ENCODE data around the gene CEP72. TPM values are rescaled to one million over a fixed set of nuclear protein-coding genes. Genes with fewer than 3 reads are reported as not detected.

Gene CEP72
- total RNA-seq, 1 donor = 5.2 TPM

DNA sequence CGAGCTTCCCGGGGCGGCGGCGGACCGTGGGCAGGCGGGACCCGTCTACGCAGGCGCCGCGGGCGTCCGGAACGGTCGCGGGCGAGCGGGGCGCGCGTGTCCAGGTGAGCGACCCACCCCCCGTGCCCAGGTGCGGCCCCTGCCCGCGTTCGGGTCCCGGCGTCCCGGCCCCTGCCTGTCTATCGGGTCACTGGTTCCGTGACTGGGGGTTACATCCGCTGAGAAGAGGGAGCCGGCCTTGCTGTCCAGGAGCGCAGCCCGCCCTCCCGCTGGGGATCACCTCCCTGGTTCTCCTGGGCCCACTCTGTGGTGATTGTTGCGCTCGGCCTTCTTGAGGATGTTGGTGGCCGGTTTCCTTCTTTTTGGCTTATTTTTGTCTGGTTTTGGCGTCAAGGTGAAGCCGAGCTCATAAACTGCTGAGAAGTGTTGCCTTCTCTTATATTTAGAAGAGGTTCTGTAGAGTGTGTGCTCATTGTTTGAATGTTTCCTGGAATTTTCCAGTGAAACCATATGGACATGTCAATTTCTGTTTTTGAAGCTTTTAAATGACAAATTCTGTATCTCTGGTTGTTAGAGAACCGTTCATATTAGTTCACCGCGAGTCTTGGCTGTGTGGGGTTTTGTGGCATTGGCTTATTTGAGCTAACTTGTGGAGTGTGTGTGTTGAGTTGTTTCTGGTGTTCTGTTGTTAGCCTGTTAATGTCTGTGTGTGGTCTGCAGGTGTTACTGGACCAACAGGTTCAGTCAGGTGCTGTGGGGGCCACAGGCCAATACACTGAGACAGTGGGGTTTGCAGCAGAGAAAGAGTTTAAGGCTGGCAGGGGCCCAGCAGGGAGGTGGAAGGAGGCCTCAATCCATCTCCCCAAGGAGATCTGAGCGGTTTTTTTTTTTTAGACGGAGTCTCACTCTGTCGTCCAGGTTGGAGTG lies 621 bp downstream of the CEP72 start:
- peak; percentile 13 for DNase-seq (ENCODE audit: low read depth)
- TF ChIP-seq, protein P1, sequence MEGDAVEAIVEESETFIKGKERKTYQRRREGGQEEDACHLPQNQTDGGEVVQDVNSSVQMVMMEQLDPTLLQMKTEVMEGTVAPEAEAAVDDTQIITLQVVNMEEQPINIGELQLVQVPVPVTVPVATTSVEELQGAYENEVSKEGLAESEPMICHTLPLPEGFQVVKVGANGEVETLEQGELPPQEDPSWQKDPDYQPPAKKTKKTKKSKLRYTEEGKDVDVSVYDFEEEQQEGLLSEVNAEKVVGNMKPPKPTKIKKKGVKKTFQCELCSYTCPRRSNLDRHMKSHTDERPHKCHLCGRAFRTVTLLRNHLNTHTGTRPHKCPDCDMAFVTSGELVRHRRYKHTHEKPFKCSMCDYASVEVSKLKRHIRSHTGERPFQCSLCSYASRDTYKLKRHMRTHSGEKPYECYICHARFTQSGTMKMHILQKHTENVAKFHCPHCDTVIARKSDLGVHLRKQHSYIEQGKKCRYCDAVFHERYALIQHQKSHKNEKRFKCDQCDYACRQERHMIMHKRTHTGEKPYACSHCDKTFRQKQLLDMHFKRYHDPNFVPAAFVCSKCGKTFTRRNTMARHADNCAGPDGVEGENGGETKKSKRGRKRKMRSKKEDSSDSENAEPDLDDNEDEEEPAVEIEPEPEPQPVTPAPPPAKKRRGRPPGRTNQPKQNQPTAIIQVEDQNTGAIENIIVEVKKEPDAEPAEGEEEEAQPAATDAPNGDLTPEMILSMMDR (IDR thresholded peaks at IDR 0.05; ENCODE audit: insufficient read depth, low read depth, low read length) = no peak
- peak overlapping the region; percentile 83 for H3K4me3 ChIP-seq (ENCODE audit: low read depth, low read length)

DNA sequence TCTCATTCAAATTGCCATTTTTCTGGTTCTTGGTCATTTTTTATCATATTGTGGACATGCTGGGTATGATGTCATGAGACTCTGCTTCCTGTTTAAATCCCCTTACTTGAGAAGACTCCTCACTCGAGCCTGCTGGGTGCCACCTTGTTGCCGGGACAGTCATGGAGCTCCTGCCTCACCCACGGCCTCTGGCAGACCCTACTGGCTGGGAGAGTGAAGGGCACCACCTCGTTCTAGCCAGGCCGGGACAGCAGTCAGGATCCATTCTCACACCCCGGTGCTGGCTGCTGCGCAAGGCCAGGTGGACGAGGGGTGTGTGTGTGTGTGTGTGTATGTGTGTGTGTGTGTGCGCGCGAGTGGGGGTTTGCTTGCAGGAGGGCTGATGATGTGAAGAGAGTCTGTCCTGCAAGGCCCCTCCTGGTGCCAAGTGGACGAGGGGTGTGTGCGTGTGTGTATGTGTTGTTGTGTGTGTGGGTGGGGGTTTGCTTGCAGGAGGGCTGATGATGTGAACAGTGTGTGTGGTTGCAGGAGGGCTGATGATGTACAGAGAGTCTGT lies 4.4 kb downstream of the CEP72 start:
- DNase-seq (ENCODE audit: low read depth) = peak; percentile 17
- TF ChIP-seq, protein P1 (IDR thresholded peaks at IDR 0.05; ENCODE audit: insufficient read depth, low read depth, low read length) = peak; percentile 28
- no peak overlapping the region for H3K4me3 ChIP-seq (ENCODE audit: low read depth, low read length)

DNA sequence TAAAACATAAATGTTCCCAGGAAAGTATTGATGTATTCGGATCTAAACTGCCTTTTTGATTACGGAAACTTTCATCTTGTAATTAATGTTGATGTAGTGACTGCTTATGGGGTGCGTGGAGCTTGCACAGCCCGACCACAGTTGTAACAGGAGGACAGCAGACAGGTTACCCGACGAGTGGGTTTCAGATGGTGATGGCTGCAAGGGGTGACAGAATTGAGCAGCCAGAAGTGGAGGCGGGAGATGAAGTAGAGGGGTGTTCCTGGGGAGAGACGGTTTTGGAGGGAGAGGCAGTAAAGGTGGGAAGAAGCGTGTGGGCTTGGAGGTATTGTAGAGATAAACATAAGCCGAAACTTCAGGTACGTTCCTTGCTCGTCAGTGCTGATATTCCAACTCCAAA lies 5.8 kb downstream of the CEP72 start:
- H3K4me3 ChIP-seq (ENCODE audit: low read depth, low read length) = no peak overlapping the region
- TF ChIP-seq, protein P1 (IDR thresholded peaks at IDR 0.05; ENCODE audit: insufficient read depth, low read depth, low read length) = no peak
- DNase-seq (ENCODE audit: low read depth) = no peak

DNA sequence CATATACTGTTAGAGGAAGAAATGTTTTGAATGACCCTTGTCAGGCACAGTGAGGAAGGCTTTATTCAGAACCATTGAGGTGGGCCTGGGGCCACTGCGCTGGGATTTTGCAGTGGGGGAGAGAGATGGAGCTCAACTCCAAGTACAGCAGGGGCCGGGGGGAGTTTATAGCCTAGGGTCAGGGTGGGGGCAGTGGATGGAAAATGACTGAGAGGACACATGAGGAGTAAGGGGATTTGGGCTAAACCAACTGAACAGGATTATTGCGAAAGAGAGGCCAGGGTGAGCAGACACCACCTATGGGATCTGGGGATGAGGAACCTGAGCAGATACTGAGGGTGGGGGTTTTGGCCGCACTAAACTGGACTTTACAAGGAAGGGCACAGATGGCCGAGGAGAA lies 6.3 kb downstream of the CEP72 start:
- no peak for DNase-seq (ENCODE audit: low read depth)
- H3K4me3 ChIP-seq (ENCODE audit: low read depth, low read length) = no peak overlapping the region
- TF ChIP-seq, protein P1 (IDR thresholded peaks at IDR 0.05; ENCODE audit: insufficient read depth, low read depth, low read length) = no peak

DNA sequence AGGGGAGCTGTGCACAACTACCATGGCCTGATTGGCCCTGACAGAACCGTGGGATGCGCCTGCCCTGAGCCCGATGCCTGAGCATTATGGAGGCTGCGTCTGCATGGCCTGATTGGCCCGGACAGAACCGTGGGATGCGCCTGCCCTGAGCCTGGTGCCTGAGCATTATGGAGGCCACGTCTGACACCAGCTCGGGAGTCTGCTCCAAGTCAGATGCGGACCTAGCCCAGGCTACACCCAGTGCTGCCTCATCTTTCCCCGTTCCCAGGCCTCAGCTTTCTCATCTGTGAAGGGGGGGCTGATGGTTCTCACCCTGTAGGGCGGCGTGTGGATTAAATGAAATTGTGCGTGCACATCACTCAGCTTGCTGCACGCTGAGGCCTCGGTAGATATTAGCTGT lies 7.3 kb downstream of the CEP72 start:
- H3K4me3 ChIP-seq (ENCODE audit: low read depth, low read length) = no peak overlapping the region
- TF ChIP-seq, protein P1 (IDR thresholded peaks at IDR 0.05; ENCODE audit: insufficient read depth, low read depth, low read length) = no peak
- DNase-seq (ENCODE audit: low read depth) = no peak

DNA sequence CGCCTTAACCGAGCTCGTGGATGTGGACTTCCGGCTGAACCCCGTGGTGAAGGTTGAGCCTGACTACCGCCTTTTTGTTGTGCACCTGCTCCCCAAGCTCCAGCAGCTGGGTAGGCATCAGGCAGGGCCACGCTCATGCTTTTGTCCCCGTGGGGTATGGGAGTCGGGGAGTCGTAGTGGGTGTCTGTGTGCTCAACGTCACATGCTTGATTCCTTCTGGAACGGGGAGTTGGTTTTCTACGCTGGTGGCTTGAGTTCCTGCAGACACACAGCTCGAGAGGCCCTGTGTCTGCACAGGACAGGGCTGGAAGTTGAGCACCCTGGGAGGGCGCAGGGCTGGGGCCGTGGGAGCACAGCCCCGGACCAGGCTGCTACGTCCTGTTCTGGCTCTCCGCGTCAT lies 8.0 kb downstream of the CEP72 start:
- no peak overlapping the region for H3K4me3 ChIP-seq (ENCODE audit: low read depth, low read length)
- no peak for DNase-seq (ENCODE audit: low read depth)
- TF ChIP-seq, protein P1 (IDR thresholded peaks at IDR 0.05; ENCODE audit: insufficient read depth, low read depth, low read length) = no peak

Measured in fibroblast of villous mesenchyme (primary cell).